ENCODE data around the gene DGKH.

GRCh38 chr13:42168496-42168895 is 120.0 kb downstream of the DGKH start:
- no peak for TF ChIP-seq CTCF (IDR thresholded peaks at IDR 0.05)
- TF ChIP-seq ZFX (IDR thresholded peaks at IDR 0.05; ENCODE audit: borderline replicate concordance), result no peak
